Heart right ventricle (tissue), 16 donors: ENCODE data around the gene UNC93A. TPM values are rescaled to one million over a fixed set of nuclear protein-coding genes. Genes with fewer than 3 reads are reported as not detected.

Experiments
- ATAC-seq, 8 donors: fragments of 200-7000 bp; cut with Tn5 transposase; one replicate each; pipeline ENCODE4 v1.9.1; 2020; ENCODE audit warnings: mild to moderate bottlenecking in 8 of 8, moderate library complexity in 8 of 8, moderate number of reproducible peaks in 1 of 8
- DNase-seq, 2 donors: peaks; one replicate each; pipeline ENCODE4 v3.0.0-alpha.2; 2020
- H3K27ac ChIP-seq, 10 donors: fragments of 200-600 bp; sonication (generic) in 2 of 10; one replicate each; pipeline versions ENCODE4 v1.5.0 to v1.8.0; 2020 to 2022; ENCODE audit warnings: mild to moderate bottlenecking in 3 of 10
- H3K27me3 ChIP-seq, 7 donors: fragments of 200-600 bp; one replicate each; pipeline ENCODE4 v1.8.0; 2021 to 2022; ENCODE audit warnings: mild to moderate bottlenecking in 2 of 7
- H3K36me3 ChIP-seq, 9 donors: fragments of 200-600 bp; sonication (generic) in 1 of 9; one replicate each; pipeline versions ENCODE4 v1.5.0 to v1.8.0; 2020 to 2022; ENCODE audit warnings: mild to moderate bottlenecking in 2 of 9
- H3K4me1 ChIP-seq, 9 donors: fragments of 200-600 bp; sonication (generic) in 1 of 9; one replicate each; pipeline versions ENCODE4 v1.5.0 to v1.8.0; 2020 to 2022; ENCODE audit warnings: mild to moderate bottlenecking in 4 of 9
- H3K4me3 ChIP-seq, 10 donors: fragments of 200-600 bp; sonication (generic) in 2 of 10; one replicate each; pipeline versions ENCODE4 v1.5.0 to v1.8.0; 2020 to 2022; ENCODE audit warnings: mild to moderate bottlenecking in 7 of 10, moderate library complexity in 2 of 10
- H3K9me3 ChIP-seq, 11 donors: fragments of 200-600 bp in 10 of 11; sonication (generic) in 2 of 11; one replicate each; pipeline versions ENCODE4 v1.5.0 to v1.8.0; 2013 to 2022; ENCODE audit warnings: mild to moderate bottlenecking in 2 of 11, control low read depth in 1 of 11, moderate library complexity in 1 of 11
- WGBS, 2 donors: extraction: QIAGEN DNeasy Blood & Tissue Kit; methylation state at CpG; one replicate each; pipeline ENCODE4 v1.1.7; 2013; ENCODE audit warnings: inconsistent platforms in 1 of 2; 5-methylcytosine and 5-hydroxymethylcytosine counted together
- intact Hi-C, 10 donors: fragments of 100-400 bp; cut with DNase I; formaldehyde crosslinking; loops; one replicate each; pipeline versions ENCODE4 v1.11.1 to v1.14.2; 2022
- polyA plus RNA-seq, 2 donors: library from polyadenylated mRNA; stranded (reverse); fragments of 200-250 nt; gene quantifications; one replicate each; pipeline ENCODE4 v1.2.3, GENCODE V29; 2013
- total RNA-seq, 10 donors: library from RNA; stranded (reverse); fragmentation: NEBNext Ultra II Directional in 3 of 10; extraction: Animal tissue kit (Norgen Biotek cat#: 25700) in 3 of 10; gene quantifications; one replicate each; pipeline versions ENCODE4 v1.2.1 to v1.2.4, GENCODE V29; 2021 to 2023
- TF ChIP-seq, protein P1 (sequence below), 9 donors: fragments of 200-600 bp; sonication (generic) in 2 of 9; IDR thresholded peaks; one replicate each; pipeline versions ENCODE4 v1.5.0 to v1.8.0; 2021 to 2022; ENCODE audit warnings: antibody characterized with exemption in 9 of 9, mild to moderate bottlenecking in 5 of 9, moderate library complexity in 1 of 9
- donor health status: Arrhythmogenic right ventricular cardiomyopathy.
- donor health status: ischemic (EF 13 %, LVEDD 7.1; RV severe dilation, severe dysfunction).
- donor health status: healthy with polysubstance abuse.
- donor health status: DM: no; HTN: yes; CAD: no.
- donor health status: DM: no; HTN: no; CAD: no.
- donor health status: ischemic (EF 25% LVEDD 6.9; RV normal size, moderate dysfunction).
- donor health status: ischemic (EF 25% LVEDD 5.7; RV mildly dilated, moderate dysfunction).
- donor health status: healthy.
- donor health status: DM: yes; HTN: yes; CAD: no.
- donor health status: Ischemic cardiomyopathy.
- donor health status: ischemic (EF 35%, LVEDD 5.7; RV mildly dilated, moderate dysfunction).
- donor health status: nonischemic (EF 11% LVEDD 7.7; RV severe dilation, severe dysfunction).
- donor health status: DM: yes; HTN: yes; CAD: no.
- donor health status: PGD.
- donor health status: ischemic (EF 29% LVEDD 5.4; RV normal size, mild dysfunction).
- donor health status: nonischemic (EF 23%, LVEDD 6.1; RV moderate dilation, normal function).

The UNC93A gene
- total and polyA plus RNA-seq, 12 donors: not detected

DNA sequence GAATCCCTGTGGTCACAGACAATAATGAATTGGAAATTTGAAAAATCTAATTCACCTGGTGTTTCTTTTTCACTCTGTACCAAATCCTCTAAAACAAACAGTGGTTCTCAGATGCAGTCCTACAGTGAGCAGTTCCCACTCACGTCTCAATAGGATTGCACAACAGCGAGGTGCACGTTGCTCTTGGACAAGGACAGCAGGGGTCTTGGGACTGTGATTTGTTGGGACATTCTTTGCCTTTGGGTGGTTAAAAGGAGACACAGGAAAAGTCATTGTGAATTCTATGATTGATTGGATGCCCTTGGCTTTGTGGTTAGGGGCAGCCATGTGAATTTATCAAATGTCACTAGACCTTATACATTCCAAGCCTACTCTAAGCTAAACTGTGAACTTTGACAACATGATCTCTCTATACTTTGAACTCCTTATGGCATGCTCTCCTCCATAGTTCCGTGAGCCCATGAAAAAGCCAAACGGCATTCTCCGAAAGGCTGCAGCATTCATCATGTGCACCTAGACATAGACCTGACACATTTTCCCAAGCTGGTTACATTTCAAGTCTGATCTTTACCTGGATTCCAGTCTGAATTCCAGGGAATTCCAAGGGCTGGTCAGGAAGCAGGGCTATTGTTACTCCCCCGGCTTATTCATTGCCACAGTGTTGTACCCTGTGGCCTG lies 647 bp downstream of the UNC93A start:
- H3K27ac ChIP-seq: no peak overlapping the region
- peaks cover 0 to 9% (median 0%) of the 10 kb centered on the region in 9 donors for H3K4me1 ChIP-seq
- ATAC-seq (no peak), DNase-seq (no peak)
- no peaks in the 10 kb centered on the region for H3K36me3 ChIP-seq
- 81 to 85% methylated on average over 7 of the region's 7 CpGs for WGBS, 2 donors
- H3K27me3 ChIP-seq: peaks cover 0 to 11% (median 0%) of the 10 kb centered on the region in 7 donors
- intact Hi-C loops: loop anchor here in 2 of 10 donors (5.0 to 10.0 kb wide), 2 partner anchors 74 to 97 kb away; no protein-coding TSS in a partner anchor
- no peak overlapping the region for H3K4me3 ChIP-seq
- TF ChIP-seq, protein P1, sequence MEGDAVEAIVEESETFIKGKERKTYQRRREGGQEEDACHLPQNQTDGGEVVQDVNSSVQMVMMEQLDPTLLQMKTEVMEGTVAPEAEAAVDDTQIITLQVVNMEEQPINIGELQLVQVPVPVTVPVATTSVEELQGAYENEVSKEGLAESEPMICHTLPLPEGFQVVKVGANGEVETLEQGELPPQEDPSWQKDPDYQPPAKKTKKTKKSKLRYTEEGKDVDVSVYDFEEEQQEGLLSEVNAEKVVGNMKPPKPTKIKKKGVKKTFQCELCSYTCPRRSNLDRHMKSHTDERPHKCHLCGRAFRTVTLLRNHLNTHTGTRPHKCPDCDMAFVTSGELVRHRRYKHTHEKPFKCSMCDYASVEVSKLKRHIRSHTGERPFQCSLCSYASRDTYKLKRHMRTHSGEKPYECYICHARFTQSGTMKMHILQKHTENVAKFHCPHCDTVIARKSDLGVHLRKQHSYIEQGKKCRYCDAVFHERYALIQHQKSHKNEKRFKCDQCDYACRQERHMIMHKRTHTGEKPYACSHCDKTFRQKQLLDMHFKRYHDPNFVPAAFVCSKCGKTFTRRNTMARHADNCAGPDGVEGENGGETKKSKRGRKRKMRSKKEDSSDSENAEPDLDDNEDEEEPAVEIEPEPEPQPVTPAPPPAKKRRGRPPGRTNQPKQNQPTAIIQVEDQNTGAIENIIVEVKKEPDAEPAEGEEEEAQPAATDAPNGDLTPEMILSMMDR (IDR thresholded peaks at IDR 0.05): no peak
- no peaks in the 10 kb centered on the region for H3K9me3 ChIP-seq

DNA sequence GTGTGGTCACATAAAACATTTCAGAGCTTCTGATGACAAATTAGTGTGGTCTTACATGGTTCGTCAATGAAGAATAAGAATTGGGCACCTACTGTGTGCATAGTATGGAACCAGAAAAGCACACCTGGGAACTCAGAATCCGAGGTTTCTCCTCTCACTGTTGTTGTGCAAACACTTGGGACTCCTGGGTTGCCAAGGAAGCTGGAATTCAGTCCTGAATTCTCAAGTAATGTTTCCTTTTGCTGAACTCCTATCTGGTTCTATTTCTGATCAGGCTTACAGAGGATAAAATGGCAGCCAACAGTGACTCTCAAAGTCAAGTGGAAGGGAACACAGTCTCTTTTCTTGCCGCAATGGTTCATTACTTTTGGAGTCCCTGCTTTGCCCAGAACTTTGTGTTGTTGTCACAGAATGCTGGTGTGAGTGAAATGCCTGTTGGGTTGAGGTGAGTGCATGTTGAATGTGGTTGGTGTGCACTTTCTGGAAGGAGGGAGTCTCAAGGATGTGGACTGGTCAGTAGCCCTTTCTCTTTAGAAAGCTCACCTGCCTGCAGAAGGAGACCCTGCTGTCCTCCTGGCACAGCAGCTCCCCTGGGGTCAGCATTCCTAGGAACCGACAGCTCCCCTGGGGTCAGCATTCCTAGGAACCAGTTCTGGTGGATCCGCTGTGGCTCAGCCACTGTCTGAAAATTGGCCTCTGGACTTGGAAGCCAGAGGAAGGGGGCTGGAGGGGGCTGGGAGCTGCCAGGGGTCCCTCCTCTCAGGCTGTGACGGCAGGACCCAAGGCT lies 1.4 kb downstream of the UNC93A start:
- whole genome bisulfite sequencing, 2 donors: 72 to 83% methylated on average over 6 of the region's 6 CpGs
- no peak overlapping the region for H3K4me3 ChIP-seq
- peaks cover 0 to 9% (median 0%) of the 10 kb centered on the region in 9 donors for H3K4me1 ChIP-seq
- intact Hi-C loops: loop anchor here in 2 of 10 donors (5.0 to 10.0 kb wide), 2 partner anchors 75 to 98 kb away; no protein-coding TSS in a partner anchor
- ATAC-seq (no peak), DNase-seq (no peak)
- H3K9me3 ChIP-seq: peaks cover 0 to 2% (median 0%) of the 10 kb centered on the region in 11 donors
- H3K27ac ChIP-seq: no peak overlapping the region
- TF ChIP-seq, protein P1 (IDR thresholded peaks at IDR 0.05): no peak
- no peaks in the 10 kb centered on the region for H3K36me3 ChIP-seq
- H3K27me3 ChIP-seq: peaks cover 0 to 11% (median 0%) of the 10 kb centered on the region in 7 donors

DNA sequence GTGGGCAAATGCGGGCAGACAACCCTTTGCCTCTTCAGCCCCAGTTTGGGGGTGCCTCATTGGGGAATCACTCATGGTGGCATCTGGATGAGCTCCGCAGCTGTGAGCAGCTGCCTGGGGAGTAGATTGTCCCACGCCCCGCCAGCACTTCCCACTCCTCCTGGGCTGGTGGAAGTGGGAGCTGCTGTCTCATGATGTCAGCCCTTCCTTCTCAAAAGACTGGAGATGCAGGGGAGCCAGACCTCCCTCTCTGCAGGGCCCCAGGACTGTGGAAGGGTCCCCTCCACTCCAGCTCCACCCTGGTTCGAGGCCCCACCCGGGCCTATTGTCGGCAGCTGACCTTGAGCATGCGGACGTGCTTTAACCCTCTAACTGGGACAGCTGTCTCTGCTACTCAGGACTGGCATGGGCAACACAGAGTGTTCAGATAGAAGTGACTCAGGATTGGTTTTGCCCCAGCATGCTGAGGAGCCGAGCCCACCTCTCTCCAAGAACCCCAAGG lies 2.0 kb downstream of the UNC93A start:
- Histone ChIP-seq H3K36me3 (no peaks in the 10 kb centered on the region), H3K4me1 (peaks cover 0 to 9% (median 0%) of the 10 kb centered on the region in 9 donors), H3K27ac (no peak overlapping the region), H3K4me3 (no peak overlapping the region), H3K9me3 (peaks cover 0 to 8% (median 0%) of the 10 kb centered on the region in 11 donors), H3K27me3 (peaks cover 0 to 16% (median 0%) of the 10 kb centered on the region in 7 donors)
- 72 to 75% methylated on average over 10 of the region's 10 CpGs for WGBS, 2 donors
- no peak for DNase-seq
- TF ChIP-seq, protein P1 (IDR thresholded peaks at IDR 0.05): no peak
- intact Hi-C loops: loop anchor here in 2 of 10 donors (5.0 to 10.0 kb wide), 2 partner anchors 76 to 98 kb away; no protein-coding TSS in a partner anchor
- ATAC-seq: no peak

DNA sequence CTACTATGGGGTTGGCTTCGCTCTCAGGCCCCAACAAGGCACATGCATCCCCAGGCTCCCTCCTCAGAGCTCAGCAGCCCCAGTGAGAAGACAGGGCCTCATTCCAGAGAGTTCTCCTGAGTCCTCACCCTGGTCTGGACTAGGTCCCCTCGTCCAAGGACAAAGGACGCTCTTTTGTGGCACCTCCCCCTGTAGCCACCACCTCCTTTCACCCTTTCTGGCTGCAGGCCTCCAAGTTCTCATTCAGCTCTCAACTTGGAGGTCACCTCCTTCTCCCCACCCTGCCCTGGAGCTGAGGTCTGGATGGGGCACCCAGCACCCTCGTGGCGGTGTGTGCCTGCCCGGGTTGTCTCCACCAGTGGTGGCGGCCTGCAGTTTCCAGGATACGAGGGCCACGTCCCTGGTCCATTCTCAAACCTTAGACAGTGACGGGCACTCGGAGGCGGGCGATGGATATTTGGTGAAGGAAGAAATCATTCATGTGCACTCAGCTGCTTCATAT lies 2.5 kb downstream of the UNC93A start:
- no peak for ATAC-seq
- Histone ChIP-seq H3K9me3 (peaks cover 0 to 8% (median 0%) of the 10 kb centered on the region in 11 donors), H3K27ac (no peak overlapping the region), H3K27me3 (peaks cover 0 to 16% (median 0%) of the 10 kb centered on the region in 7 donors), H3K4me1 (peaks cover 0 to 9% (median 0%) of the 10 kb centered on the region in 9 donors), H3K4me3 (no peak overlapping the region), H3K36me3 (no peaks in the 10 kb centered on the region)
- DNase-seq: no peak
- intact Hi-C loops: loop anchor here in 2 of 10 donors (5.0 to 10.0 kb wide), 2 partner anchors 76 to 99 kb away; no protein-coding TSS in a partner anchor
- TF ChIP-seq, protein P1 (IDR thresholded peaks at IDR 0.05): no peak
- 93% methylated on average over 13 of the region's 13 CpGs for WGBS, 2 donors
